SU-DHL-6 (cell line): ENCODE results near the gene LRRC3.

Experiments
- H2AFZ ChIP-seq: fragments of 200-600 bp; sonication (generic); 2 replicates; pipeline ENCODE4 v1.6.1; 2014; ENCODE audit warnings: low read depth, mild to moderate bottlenecking, moderate library complexity, mixed read lengths, antibody characterized with exemption, low read length; ENCODE audit not compliant: severe bottlenecking
- H3F3A ChIP-seq: fragments of 200-600 bp; shearing (Covaris generic); 2 replicates; pipeline ENCODE4 v1.6.0; 2016; ENCODE audit warnings: antibody characterized with exemption, mild to moderate bottlenecking; ENCODE audit not compliant: insufficient read depth
- H3K27ac ChIP-seq: fragments of 200-600 bp; sonication (generic); 2 replicates; pipeline ENCODE4 v1.5.1; 2016; ENCODE audit warnings: low read depth, mild to moderate bottlenecking, low read length, moderate library complexity, mixed read lengths
- H3K27me3 ChIP-seq: fragments of 200-600 bp; sonication (generic), shearing (Covaris generic); 2 replicates; pipeline ENCODE4 v1.6.0; 2014; ENCODE audit warnings: mild to moderate bottlenecking, low read length
- H3K36me3 ChIP-seq: fragments of 200-600 bp; sonication (generic); 2 replicates; pipeline ENCODE4 v1.6.1; 2014; ENCODE audit warnings: mild to moderate bottlenecking, low read length, mixed read lengths
- H3K4me2 ChIP-seq: fragments of 300-600, 200-600 bp; shearing (Covaris generic), sonication (generic); 2 replicates; pipeline ENCODE4 v1.6.0; 2014; ENCODE audit warnings: low read length, low read depth, mild to moderate bottlenecking; ENCODE audit not compliant: poor library complexity, severe bottlenecking
- H3K4me3 ChIP-seq: fragments of 200-600 bp; sonication (generic); 2 replicates; pipeline ENCODE4 v1.5.1; 2014; ENCODE audit warnings: antibody characterized with exemption, low read length, mild to moderate bottlenecking, mixed read lengths; ENCODE audit not compliant: insufficient read depth, poor library complexity, severe bottlenecking
- H3K79me2 ChIP-seq: fragments of 200-600 bp; sonication (generic); 2 replicates; pipeline ENCODE4 v1.6.1; 2014; ENCODE audit warnings: mild to moderate bottlenecking, low read length, moderate library complexity; ENCODE audit not compliant: insufficient read depth
- H3K9ac ChIP-seq: fragments of 200-600 bp; sonication (generic); 2 replicates; pipeline ENCODE4 v1.7.0; 2014; ENCODE audit warnings: mild to moderate bottlenecking, low read length
- H3K9me2 ChIP-seq: fragments of 200-600 bp; sonication (generic); replicated peaks from 2 replicates; pipeline ENCODE4 v1.6.1; 2014; ENCODE audit warnings: low read length; ENCODE audit not compliant: insufficient read depth
- H3K9me3 ChIP-seq: fragments of 200-600 bp; sonication (generic); 2 replicates; pipeline ENCODE4 v1.6.1; 2014; ENCODE audit warnings: low read length, mixed read lengths; ENCODE audit not compliant: insufficient read depth
- H4K20me1 ChIP-seq: fragments of 200-600 bp; sonication (generic); 2 replicates; pipeline ENCODE4 v1.6.1; 2014; ENCODE audit warnings: low read depth, mild to moderate bottlenecking, antibody characterized with exemption, low read length, moderate library complexity, mixed read lengths
- CTCF ChIP-seq: fragments of 200-600 bp; sonication (generic); IDR thresholded peaks from one replicate; pipeline ENCODE4 v1.5.1; 2017; ENCODE audit warnings: antibody characterized with exemption, mild to moderate bottlenecking, low read length, moderate library complexity; ENCODE audit not compliant: insufficient read depth, poor library complexity, severe bottlenecking
- EZH2phosphoT487 ChIP-seq: fragments of 200-600 bp; sonication (generic), shearing (Covaris generic); conservative IDR thresholded peaks from 2 replicates; pipeline ENCODE4 v1.6.1; 2018; ENCODE audit warnings: mild to moderate bottlenecking, antibody characterized with exemption, low read length, moderate library complexity, mixed read lengths

LRRC3 gene

GRCh38 chr21:44462086-44462833 is 7.0 kb downstream of the LRRC3 start:
- no peaks in the 10 kb centered on the region for H3K79me2 ChIP-seq
- no peak overlapping the region for H3K27ac ChIP-seq
- no peaks in the 10 kb centered on the region for H3K9me2 ChIP-seq
- no peaks in the 10 kb centered on the region for H3K36me3 ChIP-seq
- H3F3A ChIP-seq, result no peaks in the 10 kb centered on the region
- H3K27me3 ChIP-seq, result no peaks in the 10 kb centered on the region
- H3K4me2 ChIP-seq, result no peak overlapping the region
- H3K9me3 ChIP-seq, result no peaks in the 10 kb centered on the region
- no peak overlapping the region for H3K9ac ChIP-seq
- H3K4me3 ChIP-seq, result no peak overlapping the region
- H2AFZ ChIP-seq, result no peak overlapping the region
- no peak for TF ChIP-seq CTCF
- no peak for TF ChIP-seq EZH2phosphoT487
- no peaks in the 10 kb centered on the region for H4K20me1 ChIP-seq

- no peaks in the 10 kb centered on the region for H3K9me2 ChIP-seq
- H3K27ac ChIP-seq, result no peak overlapping the region
- no peaks in the 10 kb centered on the region for H3K27me3 ChIP-seq
- H4K20me1 ChIP-seq, result no peaks in the 10 kb centered on the region
- H3K9me3 ChIP-seq, result no peaks in the 10 kb centered on the region
- no peak overlapping the region for H3K4me2 ChIP-seq
- H3F3A ChIP-seq, result no peaks in the 10 kb centered on the region
- no peaks in the 10 kb centered on the region for H3K79me2 ChIP-seq
- no peak for TF ChIP-seq EZH2phosphoT487
- TF ChIP-seq CTCF, result no peak
- H3K9ac ChIP-seq, result no peak overlapping the region
- no peak overlapping the region for H2AFZ ChIP-seq
- H3K4me3 ChIP-seq, result no peak overlapping the region
- H3K36me3 ChIP-seq, result no peaks in the 10 kb centered on the region
These were observed 7.5 kb downstream of the LRRC3 start for GRCh38 chr21:44462834-44463200.

GRCh38 chr21:44463724-44464123 is 8.4 kb downstream of the LRRC3 start:
- no peak for TF ChIP-seq CTCF
- TF ChIP-seq EZH2phosphoT487, result no peak

More at GRCh38 chr21:44463724-44464123, 8.4 kb downstream of the LRRC3 start:
- Histone ChIP-seq H2AFZ (no peak overlapping the region), H3K4me2 (no peak overlapping the region), H3K36me3 (no peaks in the 10 kb centered on the region), H3F3A (no peaks in the 10 kb centered on the region), H3K9ac (no peak overlapping the region), H3K9me2 (no peaks in the 10 kb centered on the region), H3K79me2 (no peaks in the 10 kb centered on the region), H3K4me3 (no peak overlapping the region), H4K20me1 (no peaks in the 10 kb centered on the region), H3K27me3 (no peaks in the 10 kb centered on the region), H3K27ac (no peak overlapping the region), H3K9me3 (no peaks in the 10 kb centered on the region)
